NCI-H345 treated with DMSO at 0.1 percent for 48 hours (cell line): Measurements from ENCODE around the gene FKBP7.
"Not testable (repeated sequence)": the region's sequence is repeated elsewhere in the genome, so short reads cannot be mapped to it uniquely, and the experiment has no call there.

Experiments used
- DNase-seq: peaks from one replicate; lab custom pipeline; 2025; ENCODE audit not compliant: unreplicated experiment; lab: John Stamatoyannopoulos, UW

Gene FKBP7

DNA sequence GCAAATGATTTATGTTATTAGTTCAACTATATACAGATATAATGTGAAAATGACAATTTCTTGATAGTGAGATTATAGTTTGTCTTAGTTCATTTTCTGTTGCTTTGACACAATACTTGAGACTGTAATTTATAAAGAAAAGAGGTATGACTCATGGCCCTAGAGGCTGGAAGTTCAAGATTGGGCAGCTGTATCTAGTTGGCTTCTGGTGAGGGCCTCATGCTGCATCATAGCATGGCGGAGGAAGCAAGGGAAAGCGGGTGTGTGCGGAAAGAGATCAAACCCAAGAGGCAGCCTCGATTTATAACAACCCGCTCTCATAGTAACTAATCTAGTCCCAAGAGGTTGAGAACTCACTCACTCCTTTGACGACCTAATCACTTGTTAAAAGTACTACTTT is 13.2 kb upstream of the FKBP7 start:
- no peak for DNase-seq

DNA sequence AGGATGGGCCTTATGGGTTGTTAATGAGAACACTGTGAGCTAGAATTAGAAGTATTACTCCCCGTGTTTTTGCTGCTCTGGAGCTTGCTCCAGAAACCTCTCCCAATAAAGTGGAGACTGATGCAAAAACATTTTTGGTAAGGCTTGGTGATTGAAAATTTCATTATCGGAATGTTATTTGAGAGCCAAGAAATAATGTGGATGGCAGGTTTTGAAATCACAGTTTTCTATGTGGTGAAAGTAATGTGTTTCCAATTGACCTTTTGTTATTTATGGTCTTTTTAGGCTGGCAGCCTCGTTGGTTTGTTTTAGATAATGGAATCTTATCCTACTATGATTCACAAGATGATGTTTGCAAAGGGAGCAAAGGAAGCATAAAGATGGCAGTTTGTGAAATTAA is 7.0 kb upstream of the FKBP7 start:
- DNase-seq = no peak

DNA sequence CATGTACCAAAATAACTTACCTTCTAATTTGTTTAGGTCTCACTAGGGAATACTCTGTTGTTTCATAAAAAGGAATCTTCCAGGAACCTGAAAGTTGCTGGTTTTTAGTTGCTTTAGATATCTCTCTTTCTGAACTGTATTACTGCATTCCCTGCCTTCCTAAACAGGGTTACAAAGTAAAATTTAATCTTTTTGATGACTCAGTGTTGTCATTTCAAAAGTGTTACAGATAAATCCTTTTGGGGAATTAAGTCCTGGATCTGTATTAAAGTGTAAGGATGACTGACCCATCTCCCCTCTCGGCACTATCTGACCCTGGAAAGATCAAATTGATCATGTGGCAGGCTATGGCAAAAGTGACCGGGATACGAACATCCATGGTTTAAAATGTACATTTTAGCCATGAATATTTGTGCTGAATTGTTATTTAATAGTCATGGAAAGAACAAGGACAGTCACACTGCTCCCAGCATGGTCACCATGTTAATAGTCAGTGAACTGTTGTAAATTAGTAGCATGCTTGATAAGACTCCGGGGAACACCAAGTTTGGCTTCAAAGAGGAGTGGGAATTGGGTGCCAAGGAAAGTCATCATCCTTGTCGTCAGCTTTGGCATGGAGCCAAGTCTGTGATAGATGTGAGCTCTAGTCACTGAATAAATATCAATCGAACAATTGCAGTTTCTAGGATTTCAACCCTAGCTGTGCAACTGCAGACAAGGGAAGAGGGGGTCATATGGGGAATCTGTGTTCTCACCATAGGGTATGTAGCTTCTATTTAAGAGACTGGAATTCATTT is 6.0 kb upstream of the FKBP7 start:
- peak; percentile 85 for DNase-seq

DNA sequence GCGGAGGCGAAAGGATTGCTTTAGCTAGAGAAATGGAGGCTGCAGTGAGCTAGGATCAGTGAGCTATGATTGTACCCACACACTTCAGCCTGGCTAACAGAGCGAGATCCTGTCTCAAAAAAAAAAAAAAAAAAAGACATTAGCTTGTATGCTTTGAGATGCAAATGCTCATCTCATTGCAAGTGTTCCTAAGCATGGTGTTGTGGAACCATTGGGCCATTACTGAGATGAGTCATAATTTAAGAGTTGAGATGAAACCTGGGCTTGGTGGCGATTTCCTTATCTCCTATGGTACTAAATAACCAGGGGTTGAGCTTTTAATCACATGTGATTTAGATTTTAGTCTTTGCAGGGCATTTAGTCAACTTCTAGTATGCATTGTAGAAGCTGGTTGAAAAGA is 4.0 kb upstream of the FKBP7 start:
- DNase-seq = no peak

DNA sequence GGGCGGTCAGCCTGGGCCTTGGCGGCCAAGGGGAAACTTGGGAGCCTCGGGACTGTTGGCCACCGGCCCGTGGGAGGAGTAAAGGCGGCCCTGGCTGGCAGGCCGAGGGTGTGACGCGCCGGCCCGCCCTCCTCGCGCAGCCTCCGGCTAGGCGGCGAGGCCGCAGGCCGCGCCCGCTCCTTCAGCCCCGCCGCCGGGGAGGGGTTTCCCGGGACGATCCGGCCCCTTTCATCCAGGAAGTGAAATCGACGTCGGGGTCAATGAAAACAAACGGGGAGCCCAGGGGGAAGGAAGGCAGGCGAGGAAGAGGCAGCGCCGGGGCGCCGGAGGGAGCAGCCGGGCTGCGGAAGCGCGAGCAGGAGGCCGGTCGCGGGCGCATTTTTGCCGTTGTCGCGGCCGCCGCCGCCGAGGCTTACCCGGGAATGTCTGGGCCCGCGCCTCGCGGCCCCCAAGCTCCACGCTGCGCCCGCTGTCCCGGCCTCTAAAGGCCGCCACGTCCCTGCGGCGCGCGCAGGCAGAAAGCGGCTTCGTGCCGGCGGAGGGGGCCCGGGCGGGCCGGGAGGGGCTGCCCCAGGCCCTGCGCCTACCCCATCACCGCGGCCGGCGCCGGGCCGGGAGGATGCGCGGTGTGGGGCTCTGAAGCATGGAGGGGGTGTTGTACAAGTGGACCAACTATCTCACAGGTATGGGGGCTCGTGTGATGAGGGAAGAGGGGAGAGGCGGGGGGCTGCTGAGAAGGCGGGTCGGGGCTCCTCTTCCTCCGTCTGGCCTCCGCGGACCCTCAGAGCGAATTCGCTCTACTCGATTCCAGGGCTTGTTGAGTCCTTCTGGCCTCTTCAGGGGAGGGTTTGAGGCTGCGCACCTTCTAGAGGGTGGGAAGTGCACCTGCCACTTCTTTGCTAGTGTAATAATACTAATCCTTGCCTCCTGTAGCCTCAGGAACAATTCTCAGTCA is 2.1 kb upstream of the FKBP7 start, which contains the start of gene PLEKHA3:
PLEKHA3 (plus strand) TSS at position 231 of the 955 bp plus-strand sequence; CDS start at position 644, 413 bp downstream.
- DNase-seq = peak; percentile 69

DNA sequence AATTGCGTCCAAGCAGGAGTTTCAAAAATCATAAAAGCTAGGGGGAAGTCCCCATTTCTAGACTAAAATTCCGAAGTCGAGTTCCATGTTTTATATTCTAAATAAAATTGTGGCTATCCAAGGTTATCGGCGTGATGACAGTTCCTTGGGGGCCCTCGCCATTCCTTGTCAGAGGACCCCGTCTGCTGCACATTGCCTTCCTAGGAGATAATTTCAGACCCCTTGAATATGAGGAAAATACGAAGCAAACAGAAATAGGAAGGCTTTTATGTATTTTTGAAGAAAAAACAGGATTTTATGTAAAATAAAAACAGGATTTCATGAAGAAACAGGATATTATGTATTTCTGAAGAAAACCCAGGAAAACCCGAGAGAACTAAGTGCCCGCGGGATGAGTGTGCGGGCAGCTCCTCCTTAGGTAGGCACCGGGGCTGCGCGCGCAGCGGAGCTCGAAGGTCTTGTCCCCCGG is 1.4 kb upstream of the FKBP7 start:
- DNase-seq = no peak

DNA sequence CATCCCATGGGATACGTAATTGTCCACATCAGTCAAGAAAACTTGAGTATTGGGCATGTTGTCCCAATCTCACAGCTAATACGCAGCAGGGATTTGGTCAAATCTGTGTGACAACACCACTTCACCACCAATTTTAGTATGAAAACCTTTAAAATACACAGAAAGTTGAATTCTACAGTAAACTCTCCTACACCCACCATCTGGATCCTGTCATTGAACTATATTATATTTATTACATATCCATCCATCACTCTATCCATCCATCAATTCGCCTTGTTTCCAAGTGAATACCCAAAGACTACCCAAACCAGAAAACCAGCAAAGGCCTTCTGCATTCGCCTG is 846 bp upstream of the FKBP7 start:
- no peak for DNase-seq

DNA sequence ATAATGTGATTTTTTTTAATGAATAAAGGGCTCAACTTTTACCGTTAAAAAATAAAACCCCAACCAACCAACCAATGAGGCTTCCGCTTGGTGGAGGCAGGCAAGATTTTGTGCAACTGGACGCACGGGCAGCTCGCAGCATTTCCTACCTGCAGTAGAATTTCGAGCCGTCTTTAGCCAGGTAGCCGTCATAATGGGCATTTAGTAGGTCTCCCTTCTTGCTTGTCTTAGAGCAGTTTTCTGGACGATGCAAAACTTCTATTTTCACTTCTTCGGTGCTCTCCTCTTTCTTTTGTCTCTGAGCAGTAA is 316 bp downstream of the FKBP7 start:
- no peak for DNase-seq

DNA sequence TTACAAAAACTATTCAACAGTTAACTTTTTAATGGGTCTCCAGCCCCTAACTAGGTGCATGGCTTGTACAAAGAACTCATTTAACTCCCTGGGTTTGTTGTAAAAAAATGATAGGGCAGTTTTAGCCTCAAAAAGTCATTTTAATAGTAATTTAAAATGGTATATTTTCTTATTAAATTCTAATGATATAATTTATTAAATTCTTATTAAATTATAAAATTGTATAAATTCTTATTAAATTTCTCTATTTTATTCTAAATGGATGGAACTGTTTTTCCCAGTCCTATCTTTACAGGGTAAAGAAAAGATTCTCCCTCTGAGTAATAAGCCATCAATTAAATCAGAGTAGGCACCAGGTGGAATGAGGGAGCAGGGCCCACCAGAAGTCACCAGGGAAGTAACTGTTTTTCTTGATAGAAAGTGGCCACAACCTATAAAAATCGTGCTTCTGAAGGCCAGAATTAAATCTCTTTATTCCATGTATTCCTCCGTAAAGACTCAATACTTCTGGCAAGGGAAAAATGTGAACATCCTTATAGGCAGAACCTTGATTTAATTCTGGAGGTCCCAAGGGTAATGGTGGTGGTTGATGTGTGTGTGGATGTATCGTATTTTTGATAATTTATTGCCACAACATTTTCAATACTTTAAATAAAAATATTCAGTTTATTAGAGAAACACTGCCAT is 814 bp downstream of the FKBP7 start:
- no peak for DNase-seq

DNA sequence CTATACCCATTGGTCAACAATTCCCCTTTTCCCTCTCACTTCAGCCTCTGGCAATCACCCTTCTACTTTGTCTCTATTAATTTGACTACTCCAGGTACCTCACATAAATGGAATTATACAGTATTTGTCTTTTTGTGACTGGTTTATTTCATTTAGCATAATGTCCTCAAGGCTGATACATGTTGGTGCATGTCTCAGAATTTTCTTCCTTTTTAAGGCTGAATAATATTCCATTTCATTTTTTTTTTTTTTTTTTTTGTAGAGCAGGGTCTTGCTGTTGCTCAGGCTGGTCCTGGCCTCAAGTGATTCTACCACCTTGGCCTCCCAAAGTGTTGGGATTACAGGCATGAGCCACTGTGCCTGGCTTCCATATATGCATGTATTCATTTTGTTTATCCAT is 1.9 kb downstream of the FKBP7 start:
- DNase-seq = no peak

DNA sequence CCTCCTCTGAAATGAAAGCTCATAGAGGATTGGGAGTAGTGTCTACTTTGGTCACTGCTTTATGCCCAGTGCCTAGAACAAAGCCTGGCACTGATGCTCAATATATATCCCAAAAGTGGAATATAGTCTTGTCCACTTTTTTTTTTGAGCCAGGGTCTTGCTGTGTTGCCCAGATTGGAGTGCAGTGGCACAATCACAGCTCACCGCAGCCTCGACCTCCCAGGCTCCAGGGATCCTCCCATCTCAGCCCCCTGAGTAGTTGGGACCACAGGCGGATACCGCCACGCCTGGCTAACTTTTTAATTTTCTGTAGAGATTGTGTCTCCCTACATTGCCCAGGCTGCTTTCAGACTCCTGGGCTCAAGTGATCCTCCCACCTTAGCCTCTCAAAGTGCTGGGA is 3.8 kb downstream of the FKBP7 start:
- DNase-seq = no peak

DNA sequence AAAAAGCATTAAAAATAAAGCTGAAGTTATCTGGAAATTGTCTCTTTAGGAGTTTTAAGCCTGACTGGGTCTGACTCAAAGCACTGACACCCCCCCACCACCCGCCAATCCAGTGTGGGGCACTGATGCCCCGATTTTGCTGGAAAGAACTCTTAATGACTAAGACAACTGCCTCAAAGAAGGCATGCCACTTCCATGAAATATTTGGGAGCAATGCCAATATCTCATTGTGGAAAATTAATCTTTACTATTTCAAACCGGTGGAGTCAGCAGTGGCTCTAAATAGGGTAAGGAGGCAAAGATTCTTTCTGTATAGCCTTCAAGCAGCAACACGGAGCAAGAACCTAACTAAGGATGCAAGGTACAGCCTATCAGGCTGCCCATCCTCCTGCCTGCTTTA is 4.5 kb downstream of the FKBP7 start:
- no peak for DNase-seq

DNA sequence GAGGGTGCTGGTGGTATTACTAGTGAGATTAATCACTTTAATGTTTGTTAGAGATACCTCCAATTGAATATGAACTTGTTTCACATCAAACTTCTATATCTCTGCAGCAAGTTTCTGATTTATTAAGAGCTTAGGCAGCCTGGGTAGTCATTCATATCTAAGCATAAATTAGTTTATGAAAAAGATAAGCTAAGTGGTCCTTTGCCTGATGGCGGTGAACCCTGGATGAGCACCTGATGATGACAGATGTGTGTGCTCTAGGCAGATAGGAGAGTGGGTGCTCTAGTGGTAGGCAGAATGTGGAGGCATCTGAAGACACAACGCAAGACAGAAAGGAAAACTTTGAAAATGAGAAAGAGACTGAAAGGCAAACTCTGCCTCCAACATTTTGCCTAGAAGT is 5.0 kb downstream of the FKBP7 start:
- no peak for DNase-seq

DNA sequence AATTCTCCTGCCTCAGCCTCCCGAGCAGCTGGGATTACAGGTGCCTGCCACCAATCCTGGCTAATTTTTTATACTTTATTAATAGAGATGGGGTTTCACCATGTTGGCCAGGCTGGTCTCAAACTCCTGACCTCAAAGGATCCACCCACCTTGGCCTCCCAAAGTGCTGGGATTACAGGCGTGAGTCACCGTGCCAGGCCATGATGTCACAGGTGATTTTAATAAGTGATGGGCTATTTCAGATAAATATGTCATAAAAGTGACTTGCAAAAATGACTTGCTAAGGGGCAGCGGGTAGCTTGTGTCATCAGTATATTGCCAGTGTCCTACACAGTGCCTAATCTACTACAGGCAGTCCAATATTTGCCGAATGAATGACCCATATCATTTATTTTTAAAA is 7.1 kb downstream of the FKBP7 start:
- DNase-seq = not testable (repeated sequence)

DNA sequence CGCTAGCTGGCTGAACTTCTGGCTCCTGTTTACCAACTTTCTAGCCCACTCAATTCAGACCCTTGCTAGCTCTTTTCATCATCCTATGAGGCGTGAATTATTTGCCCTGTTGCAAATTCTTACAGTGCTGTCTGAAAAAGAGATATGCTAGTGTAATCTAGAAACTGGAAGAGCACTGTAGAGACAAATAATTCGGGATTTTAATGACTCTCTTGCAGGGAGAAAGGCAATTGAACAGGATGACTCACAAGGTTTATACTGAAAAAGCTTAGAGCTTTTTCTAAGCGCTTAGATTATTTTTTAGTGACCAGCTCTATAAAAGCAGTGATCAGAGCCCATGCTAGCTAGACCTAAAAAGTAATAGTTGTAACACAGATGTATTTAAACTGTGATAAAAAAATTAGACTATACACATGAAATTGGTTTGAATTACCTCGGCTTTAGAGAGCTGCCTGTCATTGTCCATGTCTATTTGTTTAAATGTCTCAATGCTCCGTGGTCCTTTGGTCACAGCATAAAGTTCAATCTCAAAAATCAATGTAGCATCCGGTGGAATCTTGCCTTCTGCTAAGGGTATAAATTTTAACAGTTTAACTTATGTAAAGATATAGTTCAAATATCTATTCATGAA is 9.1 kb downstream of the FKBP7 start:
- DNase-seq = no peak

DNA sequence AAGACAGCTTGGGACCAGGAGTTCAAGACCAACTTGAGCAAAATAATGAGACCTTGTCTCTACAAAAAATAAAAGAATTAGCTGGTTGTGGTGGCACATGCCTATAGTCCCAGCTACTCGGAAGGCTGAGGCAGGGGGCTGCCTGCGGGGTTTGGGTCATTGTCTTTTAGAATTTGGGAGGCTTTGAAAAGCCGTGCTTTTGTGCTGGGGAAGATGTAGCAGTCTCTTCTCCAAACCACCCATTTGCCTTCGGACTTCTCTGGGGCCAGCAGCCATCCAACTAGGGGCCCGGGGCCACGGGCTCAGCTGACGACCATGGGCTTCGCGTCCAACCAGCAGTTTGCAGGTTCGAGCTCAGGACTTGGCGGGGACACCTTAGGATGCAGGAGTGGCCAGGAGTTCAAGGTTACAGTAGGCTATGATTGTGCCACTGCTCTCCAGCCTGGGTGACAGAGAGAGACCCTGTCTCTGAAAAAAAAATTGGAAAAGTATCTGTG is 21.0 kb downstream of the FKBP7 start:
- DNase-seq = no peak

DNA sequence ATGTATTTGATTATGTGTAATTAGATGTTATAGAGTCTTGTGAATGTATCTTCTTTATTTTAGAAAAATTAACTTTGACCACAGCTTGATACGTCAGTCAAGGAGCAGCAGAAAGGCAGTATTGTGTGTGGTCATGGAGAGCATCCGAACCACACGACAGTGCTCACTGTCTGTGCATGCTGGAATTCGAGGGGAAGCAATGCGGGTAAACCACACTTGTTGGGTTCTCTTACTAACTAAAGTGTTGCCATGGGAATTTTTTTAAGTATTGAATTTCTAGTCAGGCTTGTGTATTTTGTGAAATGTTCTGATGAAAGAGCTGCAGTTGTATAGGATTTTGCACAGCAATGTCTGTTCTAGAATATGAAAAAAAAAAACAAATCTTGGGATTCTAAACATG is 22.5 kb downstream of the FKBP7 start:
- no peak for DNase-seq

DNA sequence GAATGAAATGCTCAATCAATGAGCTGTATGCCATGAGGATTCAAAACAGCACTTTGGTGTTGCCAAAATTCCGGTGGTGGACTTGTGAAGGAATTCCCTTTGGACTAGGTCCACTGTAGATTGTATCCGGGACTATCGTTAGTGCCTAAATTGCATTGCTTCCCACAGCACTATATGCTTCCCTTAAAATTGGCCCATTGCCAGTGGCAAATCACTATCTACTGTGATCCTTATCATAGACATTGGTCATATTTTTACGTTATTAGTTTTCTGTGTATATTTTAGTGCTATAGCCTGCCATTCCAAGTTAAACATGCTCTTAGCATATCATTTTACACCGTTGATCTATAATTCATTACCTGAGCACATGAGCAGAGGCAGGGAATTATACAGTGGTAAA is 25.5 kb downstream of the FKBP7 start:
- DNase-seq = no peak

DNA sequence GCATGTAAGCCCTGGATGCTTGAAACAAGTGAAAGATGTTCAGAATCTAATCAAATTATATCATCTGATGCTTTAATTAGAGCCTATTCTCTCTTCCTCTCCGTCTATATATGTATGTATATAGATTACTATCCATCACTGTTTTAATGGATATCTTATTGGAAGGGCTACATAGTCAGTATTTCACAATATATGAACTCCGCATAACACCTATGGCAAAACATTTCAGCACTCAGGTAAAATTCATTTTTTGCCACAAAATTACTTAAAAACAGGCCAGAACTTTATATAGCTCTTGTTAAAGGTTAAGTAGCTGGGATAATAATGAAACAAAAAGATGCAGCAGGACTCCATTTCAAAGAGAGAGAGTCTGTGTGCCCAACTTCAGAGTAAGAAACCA is 26.1 kb downstream of the FKBP7 start:
- DNase-seq = no peak

DNA sequence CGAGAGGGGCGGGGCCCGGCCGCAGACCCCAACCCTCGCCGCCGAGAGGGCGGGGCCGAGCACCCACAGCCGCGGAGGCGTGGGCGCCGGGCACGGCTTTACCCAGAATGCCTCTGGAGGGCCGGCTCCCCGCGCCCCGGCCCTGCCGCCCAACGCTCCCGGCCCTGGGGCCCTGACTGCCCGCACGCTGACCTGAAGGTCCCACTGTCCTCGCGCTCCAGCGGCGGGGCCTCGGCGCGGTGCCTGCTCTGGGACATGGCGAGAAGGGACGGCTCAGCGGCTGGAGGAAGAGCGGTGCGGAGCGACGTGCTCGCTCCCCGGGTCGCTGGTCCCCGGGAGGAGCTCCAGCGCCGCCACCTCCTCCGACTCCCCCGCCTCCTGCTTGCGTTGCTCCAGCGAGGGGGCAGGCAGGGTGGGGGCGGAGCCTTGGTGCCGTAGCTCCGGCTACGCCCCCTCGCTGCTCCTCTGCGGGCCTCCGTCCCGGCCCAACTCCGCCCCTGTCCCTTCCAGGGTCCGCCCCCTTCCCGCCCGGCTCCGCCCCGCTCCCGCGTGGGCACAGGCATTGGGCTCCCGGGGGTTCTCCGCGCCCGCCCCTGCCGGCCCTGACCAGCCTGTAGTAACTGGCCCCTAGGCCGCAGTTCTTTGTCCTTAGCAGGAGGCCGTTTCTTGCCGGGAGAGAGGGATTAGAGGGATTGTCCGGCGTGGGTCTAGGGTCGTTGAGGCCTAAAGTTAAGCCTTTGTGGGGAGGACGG is 27.4 kb downstream of the FKBP7 start, which contains the start of the genes PJVK and PRKRA:
PJVK (plus strand) TSS at position 605 of the 752 bp plus-strand sequence. CDS start 2,032 bp downstream, outside the sequence.
PRKRA (minus strand) TSS at position 402 of the 752 bp plus-strand sequence; CDS start at position 257, 145 bp downstream.
- peak; percentile 88 for DNase-seq
